HepG2 (cell line): ENCODE data around the gene RASGRF1. TPM values are rescaled to one million over a fixed set of nuclear protein-coding genes. Genes with fewer than 3 reads are reported as not detected.
A peak's percentile ranks its signal among the peaks of the same experiment; 100 is the strongest.

ENCODE experiments used
- BCL6 ChIP-seq: IDR thresholded peaks from 2 replicates; pipeline ENCODE4 v1.6.1; 2016; ENCODE audit warnings: missing genetic modification reagents, missing compliant biosample characterization
- CEBPB ChIP-seq: IDR thresholded peaks from 2 replicates; pipeline ENCODE4 v1.6.1; 2011; ENCODE audit warnings: low read depth, low read length, improper control_type of control experiment, borderline replicate concordance
- DNMT1 ChIP-seq: sonication (generic); formaldehyde crosslinking; IDR thresholded peaks from 2 replicates; pipeline ENCODE4 v1.5.1; 2020; ENCODE audit warnings: mild to moderate bottlenecking, missing genetic modification reagents
- DPF2 ChIP-seq: sonication (generic); formaldehyde crosslinking; IDR thresholded peaks from 2 replicates; pipeline ENCODE4 v1.4.0; 2020; ENCODE audit warnings: mild to moderate bottlenecking, low read depth, missing genetic modification reagents, borderline replicate concordance
- HOXA9 ChIP-seq: sonication (generic); formaldehyde crosslinking; IDR thresholded peaks from 2 replicates; pipeline ENCODE4 v1.8.1; 2022; ENCODE audit warnings: missing genetic modification reagents, mild to moderate bottlenecking, moderate library complexity, borderline replicate concordance
- JUN ChIP-seq: sonication (generic); formaldehyde crosslinking; IDR thresholded peaks from 2 replicates; pipeline ENCODE4 v1.4.0; 2020; ENCODE audit warnings: mild to moderate bottlenecking, missing genetic modification reagents
- MEF2D ChIP-seq: sonication (generic); formaldehyde crosslinking; IDR thresholded peaks from 2 replicates; pipeline ENCODE4 v1.5.1; 2020; ENCODE audit warnings: mild to moderate bottlenecking, missing genetic modification reagents
- POLR2AphosphoS2 ChIP-seq: IDR thresholded peaks from 2 replicates; pipeline ENCODE4 v1.6.1; 2011; ENCODE audit warnings: low read depth, low read length, improper control_type of control experiment
- PTBP1 ChIP-seq: fragments of 200-400 bp; formaldehyde crosslinking; IDR thresholded peaks from 2 replicates; pipeline ENCODE4 v1.6.1; 2018; ENCODE audit warnings: low read length, low read depth; ENCODE audit not compliant: poor library complexity, severe bottlenecking
- RFXANK ChIP-seq: IDR thresholded peaks from 2 replicates; pipeline ENCODE4 v1.6.1; 2016
- SMARCE1 ChIP-seq: fragments of 450-650 bp; IDR thresholded peaks from 2 replicates; pipeline ENCODE4 v1.6.1; 2017; ENCODE audit warnings: borderline replicate concordance
- TCF7 ChIP-seq: sonication (generic); IDR thresholded peaks from 2 replicates; pipeline ENCODE4 v1.6.1; 2016; ENCODE audit warnings: antibody characterized with exemption, low read depth
- THRA ChIP-seq: sonication (generic); formaldehyde crosslinking; IDR thresholded peaks from 2 replicates; pipeline ENCODE4 v1.4.0; 2020; ENCODE audit warnings: missing genetic modification reagents, borderline replicate concordance
- U2AF2 ChIP-seq: fragments of 200-400 bp; formaldehyde crosslinking; IDR thresholded peaks from 2 replicates; pipeline ENCODE4 v1.6.1; 2017; ENCODE audit warnings: low read depth, mild to moderate bottlenecking, low read length
- ZBTB14 ChIP-seq: sonication (generic); formaldehyde crosslinking; IDR thresholded peaks from 2 replicates; pipeline ENCODE4 v1.4.0; 2020; ENCODE audit warnings: missing genetic modification reagents
- ZNF230 ChIP-seq: sonication (generic); formaldehyde crosslinking; IDR thresholded peaks from 2 replicates; pipeline ENCODE4 v1.4.0; 2020; ENCODE audit warnings: mild to moderate bottlenecking, missing genetic modification reagents
- ZNF253 ChIP-seq: sonication (generic); formaldehyde crosslinking; IDR thresholded peaks from 2 replicates; pipeline ENCODE4 v1.8.0; 2022; ENCODE audit warnings: mild to moderate bottlenecking, missing genetic modification reagents, borderline replicate concordance
- ZNF354B ChIP-seq: sonication (generic); formaldehyde crosslinking; IDR thresholded peaks from 2 replicates; pipeline ENCODE4 v1.8.0; 2022; ENCODE audit warnings: mild to moderate bottlenecking, missing genetic modification reagents
- polyA plus RNA-seq, 8 experiments: library from polyadenylated mRNA; depleted of rRNA in 3 of 8; stranded (reverse) in 7 of 8; unstranded in 1 of 8; fragments of >200 nt; fragmentation: Illumina TruSeq in 4 of 8; extraction: Trizol in 4 of 8; gene quantifications; 2 replicates each; pipeline versions ENCODE4 v1.2.1 to v1.2.3, GENCODE V29; 2011 to 2016; ENCODE audit warnings: low read depth in 4 of 8, missing spikeins in 1 of 8, mixed read lengths in 1 of 8; ENCODE audit not compliant: insufficient read depth in 1 of 8
- total RNA-seq, 5 experiments: library from RNA; depleted of rRNA; stranded (reverse); fragments of >200 nt; fragmentation: Illumina TruSeq; extraction: Trizol; gene quantifications; 2 replicates each; pipeline ENCODE4 v1.2.3, GENCODE V29; 2016; ENCODE audit warnings: low read depth in 1 of 5
- TF ChIP-seq, protein P1 (sequence below): fragments of 450-650 bp; IDR thresholded peaks from 2 replicates; pipeline ENCODE4 v1.6.1; 2016
- TF ChIP-seq, protein P2 (sequence below): sonication (generic); formaldehyde crosslinking; IDR thresholded peaks from 2 replicates; pipeline ENCODE4 v1.4.0; 2020; ENCODE audit warnings: mild to moderate bottlenecking, missing genetic modification reagents

The RASGRF1 gene
- total and polyA plus RNA-seq, 2 of the 13 experiments (the other 11 are each of a cell fraction or from before 2014, with no cell fraction given): 0.55 to 3.0 TPM

DNA sequence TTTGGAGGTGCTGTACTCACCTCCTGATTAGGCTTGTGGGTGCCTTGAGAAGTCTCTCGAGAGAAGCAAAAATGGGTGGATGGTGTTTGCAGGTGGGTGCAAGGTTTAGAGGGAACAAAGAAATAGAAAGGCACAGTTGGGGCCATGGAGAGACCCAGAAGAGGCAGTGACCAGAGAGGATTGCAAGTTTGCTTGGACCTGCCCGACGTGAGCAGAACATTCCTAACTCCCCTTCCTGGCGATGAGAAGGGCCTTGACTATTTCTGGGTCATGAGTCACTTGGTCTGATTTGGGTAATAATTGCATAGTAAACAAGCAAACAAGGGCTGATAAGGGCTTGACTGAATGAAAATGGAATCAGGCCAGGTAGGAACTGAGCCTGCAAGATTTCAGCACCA lies 138.7 kb downstream of the RASGRF1 start (continued):
- TF ChIP-seq, protein P1, sequence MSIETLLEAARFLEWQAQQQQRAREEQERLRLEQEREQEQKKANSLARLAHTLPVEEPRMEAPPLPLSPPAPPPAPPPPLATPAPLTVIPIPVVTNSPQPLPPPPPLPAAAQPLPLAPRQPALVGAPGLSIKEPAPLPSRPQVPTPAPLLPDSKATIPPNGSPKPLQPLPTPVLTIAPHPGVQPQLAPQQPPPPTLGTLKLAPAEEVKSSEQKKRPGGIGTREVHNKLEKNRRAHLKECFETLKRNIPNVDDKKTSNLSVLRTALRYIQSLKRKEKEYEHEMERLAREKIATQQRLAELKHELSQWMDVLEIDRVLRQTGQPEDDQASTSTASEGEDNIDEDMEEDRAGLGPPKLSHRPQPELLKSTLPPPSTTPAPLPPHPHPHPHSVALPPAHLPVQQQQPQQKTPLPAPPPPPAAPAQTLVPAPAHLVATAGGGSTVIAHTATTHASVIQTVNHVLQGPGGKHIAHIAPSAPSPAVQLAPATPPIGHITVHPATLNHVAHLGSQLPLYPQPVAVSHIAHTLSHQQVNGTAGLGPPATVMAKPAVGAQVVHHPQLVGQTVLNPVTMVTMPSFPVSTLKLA: no peak
- TF ChIP-seq CEBPB: peak; percentile 41; the same call in 1 of the 2 replicates
- TF ChIP-seq DNMT1 (CRISPR knock-in tag): no peak
- TF ChIP-seq BCL6: no peak
- TF ChIP-seq RFXANK (CRISPR knock-in tag): no peak
- peak; percentile 60; the same call in 1 of the 2 replicates for TF ChIP-seq JUN
- no peak for TF ChIP-seq MEF2D (CRISPR knock-in tag)
- TF ChIP-seq ZNF253 (CRISPR knock-in tag): no peak
- TF ChIP-seq, protein P2, sequence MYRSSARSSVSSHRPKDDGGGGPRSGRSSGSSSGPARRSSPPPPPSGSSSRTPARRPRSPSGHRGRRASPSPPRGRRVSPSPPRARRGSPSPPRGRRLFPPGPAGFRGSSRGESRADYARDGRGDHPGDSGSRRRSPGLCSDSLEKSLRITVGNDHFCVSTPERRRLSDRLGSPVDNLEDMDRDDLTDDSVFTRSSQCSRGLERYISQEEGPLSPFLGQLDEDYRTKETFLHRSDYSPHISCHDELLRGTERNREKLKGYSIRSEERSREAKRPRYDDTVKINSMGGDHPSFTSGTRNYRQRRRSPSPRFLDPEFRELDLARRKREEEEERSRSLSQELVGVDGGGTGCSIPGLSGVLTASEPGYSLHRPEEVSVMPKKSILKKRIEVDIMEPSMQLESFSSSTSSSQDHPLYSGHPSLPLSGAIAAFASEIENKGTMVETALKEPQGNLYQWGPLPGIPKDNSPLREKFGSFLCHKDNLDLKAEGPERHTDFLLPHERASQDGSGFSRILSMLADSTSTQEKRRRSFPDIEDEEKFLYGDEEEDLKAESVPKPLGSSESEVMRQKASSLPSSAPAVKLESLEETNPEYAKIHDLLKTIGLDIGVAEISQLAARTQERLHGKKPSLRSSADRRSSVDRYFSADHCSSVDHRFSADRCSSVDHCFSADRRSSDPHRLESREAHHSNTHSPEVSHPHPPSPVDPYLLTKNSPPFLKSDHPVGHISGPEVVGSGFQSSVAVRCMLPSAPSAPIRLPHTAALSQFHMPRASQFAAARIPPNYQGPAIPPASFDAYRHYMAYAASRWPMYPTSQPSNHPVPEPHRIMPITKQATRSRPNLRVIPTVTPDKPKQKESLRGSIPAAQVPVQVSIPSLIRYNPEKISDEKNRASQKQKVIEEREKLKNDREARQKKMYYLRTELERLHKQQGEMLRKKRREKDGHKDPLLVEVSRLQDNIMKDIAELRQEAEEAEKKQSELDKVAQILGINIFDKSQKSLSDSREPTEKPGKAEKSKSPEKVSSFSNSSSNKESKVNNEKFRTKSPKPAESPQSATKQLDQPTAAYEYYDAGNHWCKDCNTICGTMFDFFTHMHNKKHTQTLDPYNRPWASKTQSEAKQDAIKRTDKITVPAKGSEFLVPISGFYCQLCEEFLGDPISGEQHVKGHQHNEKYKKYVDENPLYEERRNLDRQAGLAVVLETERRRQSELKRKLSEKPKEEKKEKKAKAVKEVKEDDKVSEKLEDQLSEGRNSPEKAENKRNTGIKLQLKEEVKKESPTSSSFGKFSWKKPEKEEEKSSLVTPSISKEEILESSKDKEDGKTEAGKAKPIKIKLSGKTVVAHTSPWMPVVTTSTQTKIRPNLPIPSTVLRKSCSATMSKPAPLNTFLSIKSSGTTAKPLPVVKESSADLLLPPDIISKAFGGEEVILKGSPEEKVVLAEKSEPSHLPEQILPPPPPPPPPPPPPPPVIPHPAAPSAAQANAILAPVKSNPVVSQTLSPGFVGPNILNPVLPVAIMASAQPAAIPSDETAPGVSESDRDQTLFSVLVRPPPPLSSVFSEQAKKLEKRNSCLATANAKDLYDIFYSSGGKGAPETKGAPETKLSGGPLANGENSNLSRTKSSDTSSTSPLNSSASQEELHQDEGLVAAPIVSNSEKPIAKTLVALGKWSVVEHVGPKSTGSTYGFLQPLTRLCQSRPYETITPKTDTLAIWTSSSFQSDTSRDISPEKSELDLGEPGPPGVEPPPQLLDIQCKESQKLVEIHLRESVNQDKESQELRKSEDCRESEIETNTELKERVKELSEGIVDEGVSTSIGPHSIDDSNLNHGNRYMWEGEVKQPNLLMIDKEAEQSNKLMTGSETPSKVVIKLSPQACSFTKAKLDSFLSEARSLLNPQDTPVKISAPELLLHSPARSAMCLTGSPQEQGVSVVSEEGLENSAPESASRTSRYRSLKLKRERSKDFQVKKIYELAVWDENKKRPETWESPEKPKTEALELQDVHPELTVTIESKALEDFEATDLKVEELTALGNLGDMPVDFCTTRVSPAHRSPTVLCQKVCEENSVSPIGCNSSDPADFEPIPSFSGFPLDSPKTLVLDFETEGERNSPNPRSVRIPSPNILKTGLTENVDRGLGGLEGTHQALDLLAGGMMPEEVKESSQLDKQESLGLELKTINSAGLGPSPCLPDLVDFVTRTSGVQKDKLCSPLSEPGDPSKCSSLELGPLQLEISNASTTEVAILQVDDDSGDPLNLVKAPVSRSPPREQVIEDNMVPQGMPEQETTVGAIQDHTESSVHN (CRISPR knock-in tag): no peak
- no peak for TF ChIP-seq HOXA9 (CRISPR knock-in tag)
- no peak for TF ChIP-seq ZBTB14 (CRISPR knock-in tag)
- TF ChIP-seq ZNF354B (CRISPR knock-in tag): no peak
- no peak for TF ChIP-seq POLR2AphosphoS2
- TF ChIP-seq SMARCE1: no peak
- no peak for TF ChIP-seq U2AF2
- no peak for TF ChIP-seq TCF7
- TF ChIP-seq ZNF230 (CRISPR knock-in tag): no peak
- no peak for TF ChIP-seq THRA (CRISPR knock-in tag)
- TF ChIP-seq DPF2 (CRISPR knock-in tag): 0 out of 2 replicates have a peak, but pooled peaks have one; percentile 38
- no peak for TF ChIP-seq PTBP1
